ENCODE results near the gene PARP4.
"Not testable (repeated sequence)": the region's sequence is repeated elsewhere in the genome, so short reads cannot be mapped to it uniquely, and the experiment has no call there.

Gene PARP4

DNA sequence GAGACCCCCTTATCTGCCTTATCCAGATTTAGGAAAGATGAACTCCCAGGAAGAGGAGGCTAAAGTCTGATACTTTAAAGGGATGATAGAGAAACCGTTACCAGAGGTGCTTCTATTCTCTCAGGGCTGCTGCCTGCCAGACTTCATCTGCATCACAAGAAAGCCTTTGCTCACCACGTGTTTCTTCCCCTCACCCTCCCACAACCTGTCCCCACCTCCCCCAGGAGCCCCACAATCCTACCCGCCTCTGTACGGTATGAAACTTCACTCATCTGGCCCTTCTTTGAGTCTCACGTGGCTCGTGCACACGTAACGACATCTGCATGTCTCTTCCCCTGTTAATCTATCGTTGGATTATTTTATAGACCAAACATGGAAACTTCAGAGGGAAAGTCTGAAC is 67.7 kb downstream of the PARP4 start:
- DNase-seq (ENCODE audit: low read depth), result not testable (repeated sequence)

DNA sequence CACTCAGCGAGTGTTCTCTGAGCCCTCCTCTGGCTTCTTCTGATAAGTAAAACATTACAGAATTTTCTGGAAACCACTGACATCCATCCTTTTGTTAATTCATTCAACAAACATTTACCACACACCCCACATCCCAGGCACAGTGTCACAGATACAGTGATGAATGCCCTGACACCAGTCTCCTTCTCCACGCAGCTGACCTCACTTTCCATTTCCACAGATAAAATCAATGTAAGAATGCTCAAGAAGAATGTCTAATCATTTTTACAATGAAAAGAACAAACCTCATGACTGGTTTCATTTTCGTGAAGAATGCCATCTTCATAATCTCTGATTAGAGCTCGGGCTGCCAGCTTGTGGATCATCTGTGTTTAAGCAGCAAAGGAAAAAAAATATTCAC is 69.2 kb downstream of the PARP4 start:
- DNase-seq (ENCODE audit: low read depth), result no peak

DNA sequence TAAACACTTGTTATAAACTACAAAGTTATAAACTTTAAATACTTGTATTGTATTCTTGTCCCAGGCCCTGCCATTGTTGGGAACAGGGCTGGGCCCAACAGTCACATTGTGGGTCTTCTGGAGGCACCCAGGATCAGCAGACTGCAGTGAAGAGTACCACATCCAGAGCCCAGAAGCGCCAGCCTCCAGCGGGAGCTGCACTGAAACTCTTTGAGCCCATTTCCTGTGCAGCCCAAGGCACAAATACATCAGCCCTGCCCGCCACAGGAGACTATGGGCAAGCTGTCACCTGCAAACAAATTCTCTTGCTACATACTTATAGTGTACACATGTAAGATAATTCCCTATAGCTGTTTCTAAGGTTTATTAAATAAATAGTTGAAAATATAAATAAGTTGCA is 86.5 kb downstream of the PARP4 start:
- DNase-seq (ENCODE audit: low read depth), result not testable (repeated sequence)

- DNase-seq (ENCODE audit: low read depth), result not testable (repeated sequence)
Measured at GRCh38 chr13:24419668-24420067, 92.9 kb downstream of the PARP4 start.

- no peak for DNase-seq (ENCODE audit: low read depth)
Measured at GRCh38 chr13:24407844-24408243, 104.7 kb downstream of the PARP4 start.

DNA sequence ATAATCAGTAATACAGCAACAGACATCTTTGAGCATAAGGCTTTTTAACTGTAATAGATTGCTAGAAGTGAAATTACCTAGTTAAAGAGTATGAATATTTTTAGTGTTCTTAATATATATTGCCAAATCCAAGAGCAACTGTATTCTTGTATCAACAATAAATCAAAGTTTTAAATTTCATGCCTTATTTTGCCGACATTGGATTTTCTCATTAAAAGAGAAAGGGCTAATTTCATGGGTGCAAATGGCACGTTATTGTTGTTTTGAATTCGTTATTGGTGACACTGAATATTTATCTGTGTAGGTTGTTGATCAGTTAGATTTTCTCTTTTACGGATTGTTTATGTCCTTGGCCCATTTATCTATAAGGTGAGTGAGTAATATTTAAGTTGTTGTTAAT is 106.1 kb downstream of the PARP4 start:
- no peak for DNase-seq (ENCODE audit: low read depth)

- DNase-seq (ENCODE audit: low read depth), result no peak
Measured at GRCh38 chr13:24396821-24397220, 115.8 kb downstream of the PARP4 start.

DNA sequence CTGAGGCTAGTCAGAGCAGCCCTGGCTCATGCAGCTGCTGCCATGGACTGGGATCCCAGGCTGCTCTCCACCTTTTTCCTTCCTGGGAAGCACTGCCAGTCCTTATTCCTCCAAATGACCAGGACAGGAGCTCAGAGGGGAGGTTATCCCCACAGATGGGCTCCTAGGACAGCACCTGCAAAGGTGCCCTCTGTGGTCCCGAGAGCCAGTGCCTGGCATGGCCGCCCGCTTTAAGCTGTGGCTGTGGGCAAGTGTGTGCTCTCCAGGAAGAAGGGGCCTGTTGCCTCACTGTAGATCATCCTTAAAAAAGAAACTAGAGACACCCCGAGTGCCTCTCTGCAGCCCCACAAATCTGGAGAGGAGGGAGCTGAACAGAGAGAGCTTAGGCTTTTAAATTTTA is 119.6 kb downstream of the PARP4 start:
- DNase-seq (ENCODE audit: low read depth), result no peak

GRCh38 chr13:24391771-24392683 is 120.6 kb downstream of the PARP4 start:
- not testable (repeated sequence) for DNase-seq (ENCODE audit: low read depth)

- not testable (repeated sequence) for DNase-seq (ENCODE audit: low read depth)
Measured at GRCh38 chr13:24390795-24391194, 121.8 kb downstream of the PARP4 start.

DNA sequence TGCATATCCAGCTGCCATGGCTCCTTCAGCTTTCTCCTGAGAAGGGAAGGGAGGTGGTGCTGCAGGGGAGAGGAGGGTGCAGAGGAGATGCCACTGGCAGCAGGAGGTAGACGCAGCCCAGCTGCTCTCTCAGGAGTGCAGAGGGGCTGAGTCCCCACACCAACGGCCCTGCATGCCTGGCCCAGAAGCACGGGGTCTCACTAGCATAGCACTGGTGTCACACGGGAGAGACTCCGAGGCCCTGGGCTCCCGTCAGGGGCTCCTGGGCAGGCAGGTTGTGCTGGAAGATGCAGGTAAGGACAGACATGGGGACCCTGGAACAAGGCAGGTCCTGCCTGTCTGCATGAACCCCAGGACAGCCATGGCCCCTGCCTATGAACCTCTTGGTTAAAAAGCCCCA is 123.1 kb downstream of the PARP4 start:
- no peak for DNase-seq (ENCODE audit: low read depth)

DNA sequence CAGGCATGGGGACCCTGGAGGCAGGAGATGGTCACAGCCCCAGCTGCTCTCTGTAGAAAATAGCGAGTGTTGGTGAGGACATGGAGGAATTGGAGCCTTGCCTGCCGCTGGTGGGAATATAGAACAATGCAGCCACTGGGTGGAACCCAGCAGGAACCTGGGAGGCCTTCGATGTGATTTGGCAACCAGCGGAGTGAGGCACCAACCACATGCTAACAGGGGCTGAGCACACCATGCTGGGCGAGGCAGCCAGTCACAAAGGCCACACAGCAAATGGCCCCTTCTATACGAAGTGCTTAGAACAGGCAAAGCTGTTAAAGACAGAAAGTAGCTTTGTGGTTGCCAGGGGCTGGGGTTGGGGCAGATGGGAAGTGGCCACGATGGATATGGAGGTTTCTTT is 123.8 kb downstream of the PARP4 start:
- DNase-seq (ENCODE audit: low read depth), result not testable (repeated sequence)

DNA sequence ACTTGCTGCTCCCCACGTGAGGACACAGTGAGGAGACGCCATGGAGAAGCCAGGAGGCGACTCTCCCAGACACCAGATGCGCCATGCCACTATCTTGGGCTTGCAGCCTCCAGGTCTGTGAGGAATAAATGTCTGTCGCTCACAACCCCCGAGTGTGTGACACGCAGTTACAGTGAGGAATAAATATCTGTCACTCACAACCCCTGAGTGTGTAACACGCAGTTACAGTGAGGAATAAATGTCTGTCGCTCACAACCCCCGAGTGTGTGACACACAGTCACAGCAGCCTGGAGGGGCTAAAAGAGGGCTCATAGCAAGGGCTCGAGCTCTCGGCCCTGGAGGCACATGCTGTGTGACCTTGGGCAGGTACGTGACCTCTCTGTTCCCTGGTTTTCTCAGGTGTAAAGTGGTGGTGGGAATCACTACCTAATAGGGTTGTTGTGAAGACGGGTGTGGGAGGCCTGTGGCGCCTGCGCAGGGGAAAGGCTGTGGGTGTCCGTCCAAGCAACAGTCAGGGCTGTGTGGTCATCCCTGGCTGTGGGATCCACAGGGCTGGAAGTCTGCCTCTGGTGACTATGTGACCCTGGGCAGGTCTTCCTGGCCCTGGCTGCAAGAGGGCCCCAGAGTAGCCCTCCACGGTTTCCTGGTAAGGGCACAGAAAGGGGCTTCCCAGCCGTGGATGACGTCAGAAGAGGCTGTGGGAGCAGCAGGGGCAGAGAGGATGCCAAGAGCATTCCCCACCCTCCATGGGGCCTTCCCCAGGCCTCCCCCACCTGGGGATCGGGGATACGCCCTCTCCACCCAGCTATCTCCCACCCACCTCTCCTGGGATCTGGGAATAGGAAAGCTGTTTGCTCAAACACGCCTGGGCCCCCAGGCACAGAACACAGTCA is 125.5 kb downstream of the PARP4 start:
- DNase-seq (ENCODE audit: low read depth), result no peak

DNA sequence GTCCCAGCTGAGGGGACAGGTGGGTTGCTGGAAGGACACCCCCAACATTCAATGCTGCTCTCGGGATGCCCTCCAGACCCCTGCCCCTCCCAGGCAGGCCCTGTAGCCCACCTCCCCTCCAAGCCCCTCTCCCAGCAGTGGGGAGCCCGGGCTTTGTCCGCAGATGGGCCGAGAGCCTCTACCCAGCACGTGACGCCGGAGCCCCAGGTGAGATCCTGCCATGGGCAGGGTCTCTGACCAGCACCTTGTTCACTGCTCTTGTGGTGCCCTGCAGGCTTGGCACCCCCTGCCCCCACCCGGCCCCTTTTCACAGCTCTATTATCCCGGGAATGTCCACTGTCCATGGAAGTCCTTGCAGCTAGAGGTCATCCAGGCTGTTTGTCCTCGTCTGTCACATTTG is 126.7 kb downstream of the PARP4 start:
- DNase-seq (ENCODE audit: low read depth), result no peak

DNA sequence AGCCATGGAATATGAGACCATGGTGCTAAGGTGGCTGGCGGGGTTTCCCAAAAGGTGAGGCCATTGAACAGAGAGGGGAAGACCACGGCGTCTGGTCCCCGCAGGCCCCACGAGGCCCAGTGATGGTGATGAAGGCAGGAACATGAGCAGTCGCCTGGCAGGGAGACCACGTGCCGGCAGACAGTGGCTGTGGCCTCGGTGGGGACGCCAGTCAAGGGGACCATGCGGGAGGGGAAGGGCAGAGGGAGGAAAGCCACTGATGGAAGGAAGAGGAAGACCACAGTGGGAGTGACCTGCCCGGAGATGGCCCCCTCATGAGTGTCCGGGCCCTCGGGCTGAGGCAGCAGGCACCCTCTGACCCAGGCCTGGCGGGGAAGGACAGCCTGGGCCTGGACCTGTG is 127.6 kb downstream of the PARP4 start:
- DNase-seq (ENCODE audit: low read depth), result not testable (repeated sequence)

DNA sequence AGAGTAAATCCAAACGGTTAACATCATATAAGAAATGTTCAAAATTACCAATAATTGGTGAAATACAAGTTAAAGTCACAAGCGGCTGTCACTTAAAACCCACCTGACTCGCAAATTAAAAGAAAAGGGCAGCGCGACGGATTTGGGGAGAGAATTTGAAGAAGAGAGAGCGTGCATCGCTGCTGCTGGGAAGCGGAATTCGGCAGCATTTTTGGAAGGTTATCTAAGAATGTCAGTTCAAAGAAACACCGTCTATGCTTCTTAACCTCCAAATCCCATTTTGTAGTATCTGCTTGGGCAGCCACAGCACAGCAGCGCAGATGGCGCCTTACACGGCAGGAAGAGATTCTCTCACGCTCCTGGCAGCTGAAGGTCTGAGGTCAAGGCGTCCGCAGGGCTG is 128.5 kb downstream of the PARP4 start:
- not testable (repeated sequence) for DNase-seq (ENCODE audit: low read depth)

GRCh38 chr13:24381541-24382265 is 130.9 kb downstream of the PARP4 start:
- DNase-seq (ENCODE audit: low read depth), result no peak

DNA sequence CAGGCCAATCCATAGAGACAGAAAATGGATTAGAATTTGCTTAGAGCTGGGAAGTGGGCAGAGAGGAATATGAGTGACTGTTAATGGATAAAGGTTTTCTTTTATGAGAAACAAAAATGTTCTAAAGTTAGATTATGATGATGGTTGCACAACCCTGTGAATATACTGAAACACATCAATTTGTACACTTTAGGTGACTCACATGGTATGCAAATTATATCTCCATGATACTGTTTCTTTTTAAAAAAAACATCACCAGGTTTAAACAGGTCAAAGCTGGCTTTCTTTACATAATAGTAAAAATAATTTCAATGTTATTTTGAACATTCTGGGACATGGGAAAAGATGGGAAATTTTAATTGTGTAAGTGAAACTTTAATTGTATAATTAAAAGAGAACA is 131.7 kb downstream of the PARP4 start:
- not testable (repeated sequence) for DNase-seq (ENCODE audit: low read depth)

DNA sequence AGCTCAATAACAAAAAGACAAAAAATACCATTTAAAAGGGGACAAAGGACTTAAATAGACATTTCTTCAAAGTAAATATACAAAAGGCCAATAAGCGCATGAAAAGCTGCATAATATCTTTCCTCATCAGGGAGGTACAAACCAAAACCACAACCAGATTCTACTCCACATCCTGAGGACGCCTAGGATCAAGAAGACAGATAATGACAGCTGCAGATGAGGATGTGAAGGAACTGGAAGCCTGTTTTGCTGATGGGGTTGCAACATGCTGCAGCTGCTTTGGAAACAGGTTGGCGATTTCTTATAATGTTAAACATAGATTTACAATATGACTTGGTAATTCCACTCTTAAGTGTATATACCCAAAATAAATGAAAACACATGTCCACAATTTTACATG is 132.4 kb downstream of the PARP4 start:
- DNase-seq (ENCODE audit: low read depth), result not testable (repeated sequence)

DNA sequence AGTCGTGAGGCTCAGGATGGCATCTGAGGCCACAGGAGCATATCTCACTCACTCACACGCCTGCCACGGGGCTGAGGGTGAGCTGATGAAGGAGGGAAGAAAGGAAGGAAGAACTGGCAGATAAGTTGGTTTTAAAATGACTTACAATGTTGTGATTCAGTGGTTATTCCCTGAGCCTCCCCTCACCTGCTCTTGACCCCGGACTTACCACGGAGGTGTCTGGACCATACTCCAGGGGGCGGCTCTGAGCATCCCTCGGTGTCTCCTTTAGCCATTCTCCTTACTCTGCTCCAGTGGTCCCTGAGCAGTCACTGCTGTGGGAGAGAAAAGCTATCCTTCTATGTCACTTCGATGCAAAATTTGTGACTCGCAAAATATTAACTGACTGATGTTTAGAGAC is 141.3 kb downstream of the PARP4 start:
- DNase-seq (ENCODE audit: low read depth), result not testable (repeated sequence)
